ENCODE data around the gene SLC7A7.

DNA sequence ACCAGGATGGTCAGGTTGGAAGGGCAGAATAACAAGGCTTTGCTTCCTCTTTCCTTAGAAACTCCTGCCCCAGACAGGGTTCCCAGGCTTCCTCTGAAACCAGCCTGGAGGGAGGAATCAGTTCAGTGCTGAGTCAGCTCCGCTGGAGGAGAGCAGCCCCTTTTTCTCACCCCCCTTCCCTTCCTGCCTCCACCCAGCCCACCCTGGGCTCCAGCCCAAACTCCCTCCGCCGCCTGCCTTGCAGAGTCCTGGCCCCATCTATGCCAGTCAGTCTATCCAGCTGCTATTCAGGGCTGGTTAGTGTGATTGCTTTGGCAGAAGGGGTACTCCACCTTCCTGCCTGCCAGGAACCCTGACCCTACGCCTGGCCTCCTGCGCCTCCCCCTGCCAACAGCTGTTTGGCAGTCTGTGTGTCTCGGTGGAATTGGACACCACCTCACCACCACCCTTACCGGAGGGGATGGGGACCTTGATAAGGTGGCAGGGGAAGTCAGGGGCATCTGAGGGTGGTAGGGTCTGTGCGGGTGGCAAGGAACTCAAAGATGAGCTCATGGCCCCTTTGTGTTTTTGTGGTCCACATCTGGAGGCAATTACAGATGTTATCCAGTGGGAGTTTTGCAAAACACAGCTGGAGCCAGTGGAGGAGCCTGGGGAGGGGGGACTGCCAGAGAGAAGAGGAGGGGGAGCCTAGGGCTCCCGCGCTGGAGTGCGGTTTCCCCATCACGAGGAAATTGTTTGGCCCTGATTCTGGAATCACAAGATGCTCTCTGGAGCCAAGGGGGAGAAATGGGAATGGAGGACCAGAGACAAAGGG lies 33.3 kb upstream of the SLC7A7 start:
- TF ChIP-seq POLR2A (IDR thresholded peaks at IDR 0.05) = no peak
- TF ChIP-seq, protein P1, sequence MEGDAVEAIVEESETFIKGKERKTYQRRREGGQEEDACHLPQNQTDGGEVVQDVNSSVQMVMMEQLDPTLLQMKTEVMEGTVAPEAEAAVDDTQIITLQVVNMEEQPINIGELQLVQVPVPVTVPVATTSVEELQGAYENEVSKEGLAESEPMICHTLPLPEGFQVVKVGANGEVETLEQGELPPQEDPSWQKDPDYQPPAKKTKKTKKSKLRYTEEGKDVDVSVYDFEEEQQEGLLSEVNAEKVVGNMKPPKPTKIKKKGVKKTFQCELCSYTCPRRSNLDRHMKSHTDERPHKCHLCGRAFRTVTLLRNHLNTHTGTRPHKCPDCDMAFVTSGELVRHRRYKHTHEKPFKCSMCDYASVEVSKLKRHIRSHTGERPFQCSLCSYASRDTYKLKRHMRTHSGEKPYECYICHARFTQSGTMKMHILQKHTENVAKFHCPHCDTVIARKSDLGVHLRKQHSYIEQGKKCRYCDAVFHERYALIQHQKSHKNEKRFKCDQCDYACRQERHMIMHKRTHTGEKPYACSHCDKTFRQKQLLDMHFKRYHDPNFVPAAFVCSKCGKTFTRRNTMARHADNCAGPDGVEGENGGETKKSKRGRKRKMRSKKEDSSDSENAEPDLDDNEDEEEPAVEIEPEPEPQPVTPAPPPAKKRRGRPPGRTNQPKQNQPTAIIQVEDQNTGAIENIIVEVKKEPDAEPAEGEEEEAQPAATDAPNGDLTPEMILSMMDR (IDR thresholded peaks at IDR 0.05 in 8 of 11, conservative IDR thresholded peaks at IDR 0.05 in 3 of 11) = no peak

All from spleen (tissue), 7 donors.